H1 (cell line): ENCODE data around the gene BAX. TPM values are rescaled to one million over a fixed set of nuclear protein-coding genes. Genes with fewer than 3 reads are reported as not detected.
A peak's percentile ranks its signal among the peaks of the same experiment; 100 is the strongest.

Source experiments
- CTCF ChIA-PET: fragments of 300-600 bp; sonication (Branson Sonifier 250); formaldehyde crosslinking; loops from one replicate; lab custom pipeline; 2021; ENCODE audit not compliant: partially characterized antibody; lab: Charles Lee
- POLR2A ChIA-PET: fragments of 300-600 bp; sonication (Branson Sonifier 250); formaldehyde crosslinking; loops from one replicate; lab custom pipeline; 2021; ENCODE audit warnings: inconsistent platforms; ENCODE audit not compliant: partially characterized antibody; lab: Charles Lee
- DNase-seq, 2 experiments: peaks; one replicate each; pipeline versions ENCODE4 v3.0.0 to v3.0.0-alpha.2; 2010 to 2022; ENCODE audit warnings: low spot score in 2 of 2, low read depth in 1 of 2, mixed read lengths in 1 of 2
- FAIRE-seq: peaks from 2 replicates; lab custom pipeline; 2011; peaks lifted over from hg19 to GRCh38; lab: Jason Lieb, UNC
- H2AFZ ChIP-seq: 2 replicates; pipeline ENCODE4 v1.8.1; 2012; ENCODE audit warnings: low read length, inconsistent platforms
- H2AK5ac ChIP-seq: 2 replicates; pipeline ENCODE4 v1.6.1; 2013; ENCODE audit warnings: low read depth, low read length
- H2BK120ac ChIP-seq: replicated peaks from 2 replicates; pipeline ENCODE3; 2013; ENCODE audit warnings: low read depth, low read length, inconsistent platforms
- H2BK12ac ChIP-seq: 2 replicates; pipeline ENCODE4 v1.6.1; 2013; ENCODE audit warnings: low read depth, low read length
- H2BK15ac ChIP-seq: 2 replicates; pipeline ENCODE4 v1.6.1; 2013; ENCODE audit warnings: low read length
- H2BK20ac ChIP-seq: 2 replicates; pipeline ENCODE4 v1.6.1; 2013; ENCODE audit warnings: low read length
- H2BK5ac ChIP-seq: 2 replicates; pipeline ENCODE4 v1.6.1; 2013; ENCODE audit warnings: low read depth, low read length
- H3K14ac ChIP-seq: 2 replicates; pipeline ENCODE4 v1.6.1; 2013; ENCODE audit warnings: inconsistent platforms; ENCODE audit not compliant: insufficient read length
- H3K18ac ChIP-seq: 2 replicates; pipeline ENCODE4 v1.6.1; 2013; ENCODE audit warnings: low read length; ENCODE audit errors: extremely low read depth
- H3K23ac ChIP-seq: 2 replicates; pipeline ENCODE4 v1.6.1; 2013; ENCODE audit warnings: inconsistent platforms; ENCODE audit not compliant: insufficient read length
- H3K23me2 ChIP-seq: 2 replicates; pipeline ENCODE4 v1.6.1; 2013; ENCODE audit warnings: low read depth, low read length
- H3K27ac ChIP-seq: 2 replicates; pipeline ENCODE4 v1.6.1; 2011; ENCODE audit warnings: low read depth, low read length, inconsistent platforms
- H3K27me3 ChIP-seq, 4 experiments: replicated peaks in 1 of 4; 1 replicate in 1 of 4; 2 replicates in 3 of 4; pipeline versions ENCODE4 v1.6.1 to v1.8.1; 2011 to 2013; ENCODE audit warnings: low read length in 3 of 4, mild to moderate bottlenecking in 3 of 4, inconsistent platforms in 2 of 4, mixed read lengths in 2 of 4, moderate library complexity in 1 of 4; ENCODE audit not compliant: control insufficient read depth in 3 of 4, insufficient read depth in 3 of 4; ENCODE audit errors: extremely low read depth in 1 of 4
- H3K36me3 ChIP-seq, 4 experiments: 2 replicates each; pipeline versions ENCODE4 v1.6.1 to v1.8.1; 2011 to 2013; ENCODE audit warnings: mild to moderate bottlenecking in 4 of 4, low read length in 3 of 4, moderate library complexity in 2 of 4, control low read depth in 1 of 4, inconsistent platforms in 1 of 4; ENCODE audit not compliant: insufficient read depth in 4 of 4, control insufficient read depth in 2 of 4
- H3K4ac ChIP-seq: replicated peaks from 2 replicates; pipeline ENCODE3; 2013; ENCODE audit warnings: low read length, low read depth, mixed read lengths, inconsistent platforms; ENCODE audit not compliant: insufficient read length
- H3K4me1 ChIP-seq, 4 experiments: replicated peaks in 1 of 4; 1 replicate in 1 of 4; 2 replicates in 3 of 4; pipeline versions ENCODE4 v1.6.1 to v1.8.1; 2011 to 2013; ENCODE audit warnings: low read length in 3 of 4, inconsistent platforms in 2 of 4, mixed read lengths in 1 of 4; ENCODE audit not compliant: insufficient read depth in 4 of 4, control insufficient read depth in 3 of 4
- H3K4me2 ChIP-seq, 2 experiments: 2 replicates each; pipeline versions ENCODE4 v1.6.1 to v1.8.1; 2011 to 2013; ENCODE audit warnings: low read depth in 2 of 2, low read length in 2 of 2, control low read depth in 1 of 2, inconsistent platforms in 1 of 2, mild to moderate bottlenecking in 1 of 2; ENCODE audit not compliant: insufficient read depth in 1 of 2
- H3K4me3 ChIP-seq, 4 experiments: fragments of 200-600, 300-600 bp in 1 of 4; sonication (generic), shearing (Covaris generic), sonication (Bioruptor Twin) in 1 of 4; 2 replicates each; pipeline versions ENCODE4 v1.5.1 to v1.8.1; 2011 to 2016; ENCODE audit warnings: low read length in 4 of 4, low read depth in 3 of 4, control low read depth in 2 of 4, inconsistent platforms in 2 of 4, mild to moderate bottlenecking in 2 of 4, mixed read lengths in 1 of 4, moderate library complexity in 1 of 4; ENCODE audit not compliant: insufficient read depth in 2 of 4; ENCODE audit errors: extremely low read depth in 1 of 4
- H3K56ac ChIP-seq: replicated peaks from 2 replicates; pipeline ENCODE3; 2013; ENCODE audit warnings: low read depth, mild to moderate bottlenecking, mixed read lengths, low read length, inconsistent platforms; ENCODE audit not compliant: insufficient read length
- H3K79me1 ChIP-seq: 2 replicates; pipeline ENCODE4 v1.6.1; 2013; ENCODE audit warnings: low read depth, low read length, control low read depth
- H3K79me2 ChIP-seq, 2 experiments: 2 replicates each; pipeline versions ENCODE4 v1.6.1 to v1.8.1; 2012 to 2013; ENCODE audit warnings: low read length in 2 of 2, mild to moderate bottlenecking in 2 of 2, inconsistent platforms in 1 of 2; ENCODE audit not compliant: insufficient read depth in 2 of 2, control insufficient read depth in 1 of 2
- H3K9ac ChIP-seq, 4 experiments: replicated peaks in 1 of 4; 1 replicate in 1 of 4; 2 replicates in 3 of 4; pipeline versions ENCODE4 v1.6.1 to v1.8.1; 2011 to 2013; ENCODE audit warnings: low read depth in 3 of 4, low read length in 3 of 4, control low read depth in 2 of 4, mild to moderate bottlenecking in 2 of 4, moderate library complexity in 2 of 4, inconsistent platforms in 1 of 4; ENCODE audit errors: extremely low read depth in 1 of 4
- H3K9me3 ChIP-seq, 2 experiments: 2 replicates each; pipeline versions ENCODE4 v1.6.1 to v1.8.1; 2012 to 2013; ENCODE audit warnings: mild to moderate bottlenecking in 2 of 2, moderate library complexity in 2 of 2, control low read depth in 1 of 2, inconsistent platforms in 1 of 2, low read depth in 1 of 2, low read length in 1 of 2, mixed read lengths in 1 of 2; ENCODE audit not compliant: insufficient read depth in 2 of 2
- H4K20me1 ChIP-seq, 2 experiments: replicated peaks in 1 of 2; 2 replicates each; pipeline versions ENCODE3 to v1.8.1; 2011 to 2013; ENCODE audit warnings: inconsistent platforms in 2 of 2, low read length in 2 of 2, mild to moderate bottlenecking in 1 of 2; ENCODE audit not compliant: insufficient read depth in 2 of 2, control insufficient read depth in 1 of 2
- H4K5ac ChIP-seq: 2 replicates; pipeline ENCODE4 v1.6.1; 2013; ENCODE audit warnings: low read length, low read depth, mixed read lengths, inconsistent platforms; ENCODE audit not compliant: insufficient read length
- H4K8ac ChIP-seq: 2 replicates; pipeline ENCODE4 v1.8.0; 2013; ENCODE audit warnings: mild to moderate bottlenecking, moderate library complexity, low read length, inconsistent platforms; ENCODE audit not compliant: insufficient read depth; ENCODE audit errors: extremely low read depth
- H4K91ac ChIP-seq: replicated peaks from 2 replicates; pipeline ENCODE3; 2013; ENCODE audit warnings: low read length, mixed read lengths, inconsistent platforms; ENCODE audit not compliant: insufficient read length
- CEBPB ChIP-seq: IDR thresholded peaks from 2 replicates; pipeline ENCODE4 v1.6.1; 2012; ENCODE audit warnings: low read depth, low read length
- CREB1 ChIP-seq: IDR thresholded peaks from 2 replicates; pipeline ENCODE4 v1.6.1; 2012; ENCODE audit warnings: inconsistent platforms
- SIX5 ChIP-seq: IDR thresholded peaks from 2 replicates; pipeline ENCODE4 v1.6.1; 2011; ENCODE audit warnings: mild to moderate bottlenecking, low read depth, low read length
- TEAD4 ChIP-seq: IDR thresholded peaks from 2 replicates; pipeline ENCODE4 v1.6.1; 2012; ENCODE audit warnings: low read depth, low read length, inconsistent platforms, mixed read lengths
- WGBS, 2 experiments: shearing (Covaris generic) in 1 of 2; methylation state at CpG; one replicate each; pipeline versions ENCODE4 v1.1.6 to v1.1.7; 2013 to 2015; ENCODE audit warnings: low lambda C conversion rate in 2 of 2, mixed read lengths in 2 of 2, inconsistent platforms in 1 of 2, low coverage in 1 of 2, missing lambda C conversion rate in 1 of 2; ENCODE audit not compliant: insufficient replicate concordance in 2 of 2, insufficient coverage in 1 of 2, insufficient read length in 1 of 2; ENCODE audit errors: extremely low coverage in 1 of 2, missing lambda C conversion rate in 1 of 2; 5-methylcytosine and 5-hydroxymethylcytosine counted together
- polyA plus RNA-seq, 7 experiments: library from polyadenylated mRNA; depleted of rRNA in 3 of 7; stranded (reverse) in 5 of 7; unstranded in 2 of 7; fragments of >200 nt in 5 of 7; fragments of 200-250 nt in 2 of 7; gene quantifications; 1 replicate in 5 of 7; 2 replicates in 1 of 7; 4 replicates in 1 of 7; pipeline versions ENCODE4 v1.2.1 to v1.2.3, GENCODE V29; 2011 to 2013; ENCODE audit warnings: missing spikeins in 2 of 7, mixed read lengths in 2 of 7
- total RNA-seq: library from RNA; stranded (reverse); fragmentation: NEBNext Ultra II Directional; extraction: Animal tissue kit (Norgen Biotek cat#: 25700); gene quantifications from 2 replicates; pipeline ENCODE4 v1.2.1, GENCODE V29; 2021

The BAX gene
- total and polyA plus RNA-seq, 2 of the 8 experiments (the other 6 are each of a cell fraction or from before 2014, with no cell fraction given): 257 to 346 TPM

DNA sequence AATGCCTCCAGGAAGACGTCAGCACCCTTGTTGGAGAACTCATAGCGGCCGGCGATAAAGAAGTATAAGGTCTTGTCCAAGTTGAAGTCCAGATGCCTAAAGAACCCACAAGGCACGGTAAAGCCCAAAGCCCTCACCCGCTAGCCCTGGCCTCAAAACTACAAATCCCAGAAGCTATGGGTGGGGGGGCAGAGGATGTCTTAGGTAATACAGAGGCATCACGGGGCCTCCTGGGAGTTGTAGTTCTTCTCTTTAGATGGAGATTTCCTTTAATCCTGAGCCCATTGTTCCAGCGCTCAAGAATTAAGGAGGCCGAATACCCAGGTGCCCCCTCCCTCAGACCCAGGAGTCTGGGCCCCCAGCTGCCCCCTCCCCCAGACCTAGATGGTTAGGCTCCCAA lies 27.6 kb downstream of the BAX start:
- TF ChIP-seq CREB1 (peak; percentile 44; the same call in 1 of the 2 replicates), CEBPB (peak; percentile 46), SIX5 (peak; percentile 96), TEAD4 (no peak)
- Histone ChIP-seq H3K27ac (no peak overlapping the region), H4K20me1 (peaks cover 0 to 3% of the 10 kb centered on the region in 2 experiments), H3K9ac (no peak overlapping the region), H3K18ac (no peak overlapping the region), H4K8ac (no peak overlapping the region), H4K91ac (no peak overlapping the region), H3K79me1 (no peaks in the 10 kb centered on the region), H2AFZ (no peak overlapping the region), H3K4me3 (no peak overlapping the region), H3K36me3 (peaks cover 3 to 38% (median 5%) of the 10 kb centered on the region in 4 experiments; a peak in 6 of 8 replicates), H2AK5ac (no peak overlapping the region), H4K5ac (no peak overlapping the region), H2BK15ac (no peak overlapping the region), H3K4me1 (no peaks in the 10 kb centered on the region), H3K27me3 (no peaks in the 10 kb centered on the region), H3K14ac (no peak overlapping the region), H3K79me2 (no peaks in the 10 kb centered on the region), H3K23ac (no peak overlapping the region), H3K4me2 (no peak overlapping the region), H3K9me3 (no peaks in the 10 kb centered on the region), H3K56ac (no peak overlapping the region), H2BK120ac (no peak overlapping the region), H3K4ac (no peak overlapping the region), H2BK20ac (no peak overlapping the region), H2BK5ac (no peak overlapping the region), H3K23me2 (no peaks in the 10 kb centered on the region), H2BK12ac (no peak overlapping the region)
- FAIRE-seq: no peak
- POLR2A ChIA-PET: interaction anchor here (1.3 to 1.7 kb wide), 3 partner anchors 16 to 110 kb away, joined by 4 to 11 read pairs (median 5); partner anchors contain the start of gene PPP1R15A
- CTCF ChIA-PET: interaction anchor here (0.6 to 3.3 kb wide), 4 partner anchors 10 to 294 kb away, joined by 3 to 13 read pairs (median 6); no protein-coding TSS in a partner anchor
- no peak for DNase-seq
- 94% methylated on average over 8 of the region's 9 CpGs; no CpG with 5 or more reads in 1 of the 2 experiments for WGBS, 2 experiments
